SIG-M5 (cell line): ENCODE data around the gene OBI1.
"Not testable (repeated sequence)": the region's sequence is repeated elsewhere in the genome, so short reads cannot be mapped to it uniquely, and the experiment has no call there.

Experiments
- DNase-seq: peaks from one replicate; lab custom pipeline; 2025; lab: John Stamatoyannopoulos, UW

The OBI1 gene

GRCh38 chr13:78647109-78647678 lies 11.8 kb downstream of the OBI1 start:
- not testable (repeated sequence) for DNase-seq

GRCh38 chr13:78638216-78638615 lies 20.7 kb downstream of the OBI1 start:
- no peak for DNase-seq

- no peak for DNase-seq
Observed at GRCh38 chr13:78636495-78636894, 22.5 kb downstream of the OBI1 start.

- DNase-seq: no peak
Observed at GRCh38 chr13:78632996-78633395, 26.0 kb downstream of the OBI1 start.

- DNase-seq: no peak
Observed at GRCh38 chr13:78631077-78631476, 27.9 kb downstream of the OBI1 start.

- DNase-seq: no peak
Observed at GRCh38 chr13:78630511-78630910, 28.4 kb downstream of the OBI1 start.

- no peak for DNase-seq
Observed at GRCh38 chr13:78625384-78625783, 33.6 kb downstream of the OBI1 start.

GRCh38 chr13:78623132-78623531 lies 35.8 kb downstream of the OBI1 start:
- no peak for DNase-seq

GRCh38 chr13:78620936-78621470 lies 38.0 kb downstream of the OBI1 start:
- no peak for DNase-seq

- DNase-seq: no peak
Observed at GRCh38 chr13:78618411-78618810, 40.5 kb downstream of the OBI1 start.

GRCh38 chr13:78611040-78611439 lies 47.9 kb downstream of the OBI1 start:
- DNase-seq: no peak

GRCh38 chr13:78610381-78610883 lies 48.5 kb downstream of the OBI1 start:
- DNase-seq: no peak

- DNase-seq: no peak
Observed at GRCh38 chr13:78609464-78610205, 49.3 kb downstream of the OBI1 start.

GRCh38 chr13:78608688-78609463 lies 50.1 kb downstream of the OBI1 start:
- no peak for DNase-seq

GRCh38 chr13:78608252-78608687 lies 50.7 kb downstream of the OBI1 start:
- no peak for DNase-seq

- DNase-seq: no peak
Observed at GRCh38 chr13:78607409-78608251, 51.3 kb downstream of the OBI1 start.

- DNase-seq: no peak
Observed at GRCh38 chr13:78606471-78607408, 52.2 kb downstream of the OBI1 start.

- DNase-seq: no peak
Observed at GRCh38 chr13:78604782-78605611, 54.0 kb downstream of the OBI1 start.

- DNase-seq: no peak
Observed at GRCh38 chr13:78603240-78603957, 55.6 kb downstream of the OBI1 start, which contains the start of gene POU4F1. POU4F1 (minus strand) TSS chr13:78603552; CDS start chr13:78603326, 226 bp downstream.
